Uterus (tissue), 4 donors: Measurements from ENCODE around the gene DTD2. TPM values are rescaled to one million over a fixed set of nuclear protein-coding genes. Genes with fewer than 3 reads are reported as not detected.

ENCODE experiments used
- DNase-seq, 2 donors: peaks; one replicate each; pipeline ENCODE4 v3.0.0-alpha.2; 2019 to 2020
- H3K27ac ChIP-seq, 2 donors: fragments of 200-600 bp; sonication (generic); 1 replicate in 1 of 2; 2 replicates in 1 of 2; pipeline ENCODE4 v1.5.1; 2016 to 2018
- H3K27me3 ChIP-seq, 2 donors: fragments of 200-600 bp; sonication (generic); one replicate each; pipeline ENCODE4 v1.5.1; 2018 to 2019; ENCODE audit warnings: control low read depth in 1 of 2
- H3K36me3 ChIP-seq, 2 donors: fragments of 200-600 bp; sonication (generic); one replicate each; pipeline ENCODE4 v1.5.1; 2019; ENCODE audit warnings: control low read depth in 1 of 2
- H3K4me1 ChIP-seq, 2 donors: fragments of 200-600 bp; sonication (generic); one replicate each; pipeline ENCODE4 v1.5.1; 2018 to 2019; ENCODE audit warnings: control low read depth in 1 of 2
- H3K4me3 ChIP-seq, 2 donors: fragments of 200-600 bp; sonication (generic); 1 replicate in 1 of 2; 2 replicates in 1 of 2; pipeline ENCODE4 v1.5.1; 2018 to 2019; ENCODE audit warnings: mild to moderate bottlenecking in 1 of 2
- H3K9me3 ChIP-seq, 2 donors: fragments of 200-600 bp; sonication (generic); one replicate each; pipeline ENCODE4 v1.5.1; 2019; ENCODE audit warnings: control low read depth in 1 of 2
- POLR2A ChIP-seq, 2 donors: fragments of 450-650 bp; IDR thresholded peaks; one replicate each; pipeline ENCODE4 v1.6.1; 2016; ENCODE audit warnings: antibody characterized with exemption in 2 of 2, mild to moderate bottlenecking in 1 of 2, moderate library complexity in 1 of 2
- intact Hi-C: fragments of 100-400 bp; cut with DNase I; formaldehyde crosslinking; loops from one replicate; pipeline ENCODE4 v1.15.1; 2023; ENCODE audit warnings: low total_unique reads
- total RNA-seq, 4 donors: library from RNA; depleted of rRNA in 3 of 4; stranded (reverse); fragments of >200 nt in 3 of 4; gene quantifications; one replicate each; pipeline versions ENCODE4 v1.1.0 to v1.2.4, GENCODE V29; 2014 to 2023
- TF ChIP-seq, protein P1 (sequence below), 4 experiments: fragments of 200-600 bp in 2 of 4; fragments of 450-650 bp in 2 of 4; sonication (generic) in 2 of 4; IDR thresholded peaks; one replicate each; pipeline ENCODE4 v1.5.1; 2016 to 2019; ENCODE audit warnings: antibody characterized with exemption in 4 of 4, mild to moderate bottlenecking in 2 of 4, moderate library complexity in 1 of 4
- donor health status: DM: yes; HTN: yes; CAD: no.

DTD2 gene
- total RNA-seq, 4 donors from 2014 or later: 8.2 to 88.2 (median 36.3) TPM

DNA sequence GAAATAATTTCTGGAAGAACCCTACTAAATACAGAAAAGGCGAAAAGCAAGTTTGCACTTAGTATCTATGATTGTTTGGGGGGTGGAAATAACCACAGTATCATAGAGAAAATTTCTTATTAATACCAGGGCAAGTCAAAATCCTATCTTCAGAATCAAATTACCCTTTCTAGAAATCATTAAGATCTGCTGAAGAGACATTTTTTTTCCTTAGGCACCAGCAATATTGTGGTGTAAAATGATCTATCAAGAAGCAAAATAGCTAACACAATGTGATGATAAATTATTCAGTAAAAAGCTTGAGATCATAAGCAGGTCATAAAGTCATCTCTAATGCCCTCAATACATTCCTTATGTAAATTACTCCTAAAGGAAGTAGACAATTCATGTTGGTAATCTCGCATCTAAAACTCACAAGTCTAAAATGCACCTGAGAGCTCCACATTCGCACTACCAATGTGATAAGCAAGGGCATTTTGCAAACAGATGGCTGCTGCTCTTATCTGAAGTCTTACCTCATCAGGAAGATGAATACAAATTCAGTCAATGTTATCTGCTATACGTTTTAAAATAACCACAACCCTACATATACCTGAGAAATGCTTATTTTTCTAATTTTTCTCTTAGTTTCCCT lies 51.6 kb downstream of the DTD2 start:
- H3K27me3 ChIP-seq: no peaks in the 10 kb centered on the region
- no peaks in the 10 kb centered on the region for H3K4me1 ChIP-seq
- TF ChIP-seq, protein P1, sequence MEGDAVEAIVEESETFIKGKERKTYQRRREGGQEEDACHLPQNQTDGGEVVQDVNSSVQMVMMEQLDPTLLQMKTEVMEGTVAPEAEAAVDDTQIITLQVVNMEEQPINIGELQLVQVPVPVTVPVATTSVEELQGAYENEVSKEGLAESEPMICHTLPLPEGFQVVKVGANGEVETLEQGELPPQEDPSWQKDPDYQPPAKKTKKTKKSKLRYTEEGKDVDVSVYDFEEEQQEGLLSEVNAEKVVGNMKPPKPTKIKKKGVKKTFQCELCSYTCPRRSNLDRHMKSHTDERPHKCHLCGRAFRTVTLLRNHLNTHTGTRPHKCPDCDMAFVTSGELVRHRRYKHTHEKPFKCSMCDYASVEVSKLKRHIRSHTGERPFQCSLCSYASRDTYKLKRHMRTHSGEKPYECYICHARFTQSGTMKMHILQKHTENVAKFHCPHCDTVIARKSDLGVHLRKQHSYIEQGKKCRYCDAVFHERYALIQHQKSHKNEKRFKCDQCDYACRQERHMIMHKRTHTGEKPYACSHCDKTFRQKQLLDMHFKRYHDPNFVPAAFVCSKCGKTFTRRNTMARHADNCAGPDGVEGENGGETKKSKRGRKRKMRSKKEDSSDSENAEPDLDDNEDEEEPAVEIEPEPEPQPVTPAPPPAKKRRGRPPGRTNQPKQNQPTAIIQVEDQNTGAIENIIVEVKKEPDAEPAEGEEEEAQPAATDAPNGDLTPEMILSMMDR (IDR thresholded peaks at IDR 0.05): no peak
- TF ChIP-seq POLR2A (IDR thresholded peaks at IDR 0.05): no peak
- H3K27ac ChIP-seq: no peak overlapping the region
- intact Hi-C loops: no loop called here
- H3K4me3 ChIP-seq: no peak overlapping the region
- H3K36me3 ChIP-seq: no peaks in the 10 kb centered on the region
- no peaks in the 10 kb centered on the region for H3K9me3 ChIP-seq
- no peak for DNase-seq

DNA sequence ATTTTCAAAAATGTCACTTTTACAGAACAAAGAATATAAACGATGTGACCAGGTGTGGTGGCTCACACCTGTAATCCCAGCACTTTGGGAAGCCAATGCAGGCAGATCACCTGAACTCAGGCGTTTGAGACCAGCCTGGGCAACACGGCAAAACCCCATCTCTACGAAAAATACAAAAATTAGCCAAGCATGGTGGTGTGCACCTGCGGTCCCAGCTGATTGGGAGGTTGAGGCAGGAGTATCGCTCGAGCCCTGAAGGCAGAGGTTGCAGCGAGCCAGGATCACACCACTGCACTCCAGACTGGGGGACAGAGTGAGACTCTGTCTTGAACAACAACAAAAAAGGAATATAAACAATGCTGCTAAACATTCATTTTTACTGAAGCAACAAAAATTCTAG lies 52.2 kb downstream of the DTD2 start:
- Histone ChIP-seq H3K4me1 (no peaks in the 10 kb centered on the region), H3K27ac (no peak overlapping the region), H3K27me3 (no peaks in the 10 kb centered on the region), H3K36me3 (no peaks in the 10 kb centered on the region), H3K9me3 (no peaks in the 10 kb centered on the region), H3K4me3 (no peak overlapping the region)
- DNase-seq: no peak
- intact Hi-C loops: no loop called here
- TF ChIP-seq, protein P1 (IDR thresholded peaks at IDR 0.05): no peak
- no peak for TF ChIP-seq POLR2A (IDR thresholded peaks at IDR 0.05)

DNA sequence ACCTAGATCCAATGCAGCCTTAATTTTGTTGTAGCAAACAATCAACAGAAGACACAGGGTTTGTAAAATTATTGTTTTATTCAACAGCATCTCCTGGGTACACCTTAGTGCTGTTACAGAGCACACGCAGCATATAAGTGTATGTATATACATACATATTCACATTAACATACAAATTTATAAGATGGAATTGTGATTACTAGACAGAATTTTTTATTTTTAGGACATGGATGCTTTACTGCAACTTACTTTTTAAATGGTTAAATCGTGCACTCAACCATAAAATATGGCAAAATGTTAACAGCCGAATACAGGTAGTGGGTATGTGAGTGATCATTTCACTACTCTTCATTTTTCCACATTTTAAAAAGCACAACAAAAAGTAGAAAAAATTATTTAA lies 53.6 kb downstream of the DTD2 start:
- no peaks in the 10 kb centered on the region for H3K4me1 ChIP-seq

DNA sequence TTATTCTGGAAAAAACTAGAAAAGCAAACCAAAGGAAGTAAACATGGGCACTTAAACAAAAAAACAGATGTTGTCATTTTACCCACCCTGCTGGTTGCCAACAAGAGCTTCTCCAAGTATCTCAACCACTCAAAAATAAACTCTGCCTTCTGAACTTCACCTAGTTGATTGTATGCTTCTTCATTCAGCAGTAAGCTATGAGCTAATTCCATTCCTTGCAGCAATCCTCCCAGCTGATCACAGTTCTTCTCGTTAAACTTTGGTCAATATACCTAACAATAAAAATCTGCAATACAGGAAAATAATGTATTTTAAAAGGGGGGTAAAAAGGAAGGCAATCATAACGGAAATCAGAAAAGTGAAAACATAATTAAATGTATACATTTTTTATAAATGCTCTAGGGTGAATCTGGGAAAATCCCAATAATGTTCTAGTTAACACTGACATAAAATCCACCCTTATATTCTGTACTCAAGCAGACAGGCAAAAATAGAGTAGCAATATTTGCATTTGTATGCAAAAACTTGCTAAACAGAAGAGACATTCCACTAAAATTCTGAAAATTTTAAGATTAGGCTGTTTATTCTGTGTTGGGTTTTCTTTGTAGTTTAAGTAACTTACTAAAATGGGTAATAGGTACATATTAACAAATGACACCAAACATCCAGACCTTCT lies 54.4 kb downstream of the DTD2 start:
- no peaks in the 10 kb centered on the region for H3K36me3 ChIP-seq
- no peaks in the 10 kb centered on the region for H3K4me1 ChIP-seq
- DNase-seq: no peak
- no peaks in the 10 kb centered on the region for H3K27me3 ChIP-seq
- no peaks in the 10 kb centered on the region for H3K9me3 ChIP-seq
- H3K27ac ChIP-seq: no peak overlapping the region
- TF ChIP-seq POLR2A (IDR thresholded peaks at IDR 0.05): no peak
- TF ChIP-seq, protein P1 (IDR thresholded peaks at IDR 0.05): no peak
- intact Hi-C loops: no loop called here
- no peak overlapping the region for H3K4me3 ChIP-seq

More for the DNA sequence above, 53.6 kb downstream of the DTD2 start:
- no peaks in the 10 kb centered on the region for H3K27me3 ChIP-seq
- no peaks in the 10 kb centered on the region for H3K36me3 ChIP-seq
- no peak overlapping the region for H3K27ac ChIP-seq
- no peak for TF ChIP-seq POLR2A (IDR thresholded peaks at IDR 0.05)
- TF ChIP-seq, protein P1 (IDR thresholded peaks at IDR 0.05): no peak
- no peak for DNase-seq
- H3K9me3 ChIP-seq: no peaks in the 10 kb centered on the region
- no peak overlapping the region for H3K4me3 ChIP-seq
- intact Hi-C loops: no loop called here

DNA sequence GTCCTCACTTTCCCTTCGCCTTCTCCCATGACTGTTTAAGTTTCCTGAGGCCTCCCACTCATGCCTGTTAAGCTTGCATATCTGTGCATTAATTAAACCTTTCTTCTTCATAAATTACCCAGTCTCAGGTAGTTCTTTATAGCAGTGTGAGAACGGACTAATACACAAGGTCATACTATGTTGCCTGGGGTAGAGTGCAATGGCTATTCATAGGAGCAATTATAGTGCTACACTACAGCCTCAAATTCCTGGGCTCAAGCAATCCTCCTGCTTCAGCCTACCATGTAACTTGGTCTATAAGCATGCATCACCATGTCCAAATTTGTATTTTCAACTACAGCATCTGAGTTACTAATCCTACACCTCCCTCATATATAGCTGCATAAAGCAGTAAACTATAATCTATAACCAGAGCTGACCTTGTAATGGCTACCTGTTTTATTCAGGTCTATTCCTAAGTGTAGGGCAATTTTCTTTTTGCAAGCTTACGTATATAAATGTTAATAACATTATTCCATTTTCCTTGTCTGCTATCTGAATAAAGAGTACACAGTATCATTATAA lies 55.9 kb downstream of the DTD2 start:
- TF ChIP-seq, protein P1 (IDR thresholded peaks at IDR 0.05): no peak
- no peak for TF ChIP-seq POLR2A (IDR thresholded peaks at IDR 0.05)
- no peaks in the 10 kb centered on the region for H3K36me3 ChIP-seq
- intact Hi-C loops: no loop called here

More for the DNA sequence above, 55.9 kb downstream of the DTD2 start:
- Histone ChIP-seq H3K9me3 (no peaks in the 10 kb centered on the region), H3K27me3 (no peaks in the 10 kb centered on the region), H3K4me3 (no peak overlapping the region), H3K27ac (no peak overlapping the region), H3K4me1 (no peaks in the 10 kb centered on the region)
- no peak for DNase-seq
